GM21423 (cell line): ENCODE measurements around the gene MYH11.
"Not testable (repeated sequence)": the region's sequence is repeated elsewhere in the genome, so short reads cannot be mapped to it uniquely, and the experiment has no call there.

Source experiments
- ATAC-seq: cut with Tn5 transposase; IDR thresholded peaks from one replicate; pipeline ENCODE4 v1.9.1; 2021; ENCODE audit warnings: mild to moderate bottlenecking, moderate library complexity; ENCODE audit not compliant: unreplicated experiment

Gene MYH11

GRCh38 chr16:15757630-15758251 is 99.1 kb downstream of the MYH11 start:
- no peak for ATAC-seq

DNA sequence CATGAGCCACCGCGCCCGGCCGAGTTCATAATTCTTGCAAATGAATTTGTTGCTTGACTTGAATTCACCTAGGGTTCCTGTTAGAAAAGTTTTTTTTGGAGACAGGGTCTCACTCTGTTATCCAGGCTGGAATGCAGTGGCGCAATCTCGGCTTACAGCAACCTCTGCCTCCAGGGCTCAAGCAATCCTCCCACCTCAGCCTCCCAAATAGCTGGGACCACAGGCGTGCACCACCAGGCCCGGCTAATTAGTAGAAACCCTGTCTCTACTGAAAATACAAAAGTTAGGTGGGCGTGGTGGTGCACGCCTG is 99.8 kb downstream of the MYH11 start:
- no peak for ATAC-seq

DNA sequence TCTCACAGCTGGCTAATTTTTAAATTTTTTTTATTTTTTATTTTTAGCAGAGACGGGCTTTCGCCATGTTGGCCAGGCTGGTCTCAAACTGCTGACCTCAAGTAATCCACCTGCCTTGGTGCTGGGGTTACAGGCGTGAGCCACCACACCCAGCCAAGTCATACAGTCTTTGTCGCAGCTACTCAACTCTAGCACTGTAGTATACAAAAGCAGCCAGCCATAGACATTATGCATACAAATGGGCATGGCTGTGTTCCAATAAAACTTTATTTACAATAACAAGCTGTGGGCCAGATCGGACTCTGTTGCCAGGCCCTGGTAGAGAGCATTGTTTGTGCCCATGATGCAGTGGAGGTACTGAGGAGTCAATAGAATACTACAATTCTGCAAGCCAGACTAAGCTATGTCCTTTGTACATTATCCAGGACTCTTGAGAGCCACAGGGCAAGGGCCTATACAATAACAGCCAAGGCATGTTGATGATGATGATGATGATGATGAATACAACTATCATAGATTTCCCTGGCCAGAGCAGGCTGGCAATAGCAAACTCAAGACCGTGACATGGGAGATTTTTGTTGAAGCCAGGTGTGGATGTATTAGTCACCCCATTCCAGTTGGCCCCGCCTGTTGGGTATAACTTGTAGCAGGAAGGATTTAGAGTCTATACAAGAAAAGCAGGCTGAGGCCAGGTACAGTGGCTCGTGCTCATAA is 101.8 kb downstream of the MYH11 start:
- ATAC-seq, result no peak

- ATAC-seq, result no peak
Measured at GRCh38 chr16:15752717-15753488, 103.9 kb downstream of the MYH11 start.

DNA sequence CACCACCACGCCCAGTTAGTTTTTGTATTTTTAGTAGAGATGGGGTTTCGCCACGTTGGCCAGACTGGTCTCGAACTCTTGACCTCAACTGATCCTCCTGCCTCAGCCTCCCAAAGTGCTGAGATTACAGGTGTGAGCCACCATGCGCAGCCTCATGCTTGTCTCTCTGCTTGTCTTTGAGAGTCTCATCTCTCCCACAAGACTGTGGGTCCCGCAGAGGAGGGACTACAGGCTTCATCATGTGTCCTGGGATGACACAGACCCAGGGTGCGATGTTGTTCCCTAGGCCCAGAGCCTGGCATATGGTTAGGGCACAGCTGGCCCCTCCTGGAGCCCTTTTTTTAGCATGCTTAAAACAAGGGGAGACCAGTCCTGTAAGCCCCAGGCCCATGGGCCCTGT is 104.9 kb downstream of the MYH11 start:
- no peak for ATAC-seq

DNA sequence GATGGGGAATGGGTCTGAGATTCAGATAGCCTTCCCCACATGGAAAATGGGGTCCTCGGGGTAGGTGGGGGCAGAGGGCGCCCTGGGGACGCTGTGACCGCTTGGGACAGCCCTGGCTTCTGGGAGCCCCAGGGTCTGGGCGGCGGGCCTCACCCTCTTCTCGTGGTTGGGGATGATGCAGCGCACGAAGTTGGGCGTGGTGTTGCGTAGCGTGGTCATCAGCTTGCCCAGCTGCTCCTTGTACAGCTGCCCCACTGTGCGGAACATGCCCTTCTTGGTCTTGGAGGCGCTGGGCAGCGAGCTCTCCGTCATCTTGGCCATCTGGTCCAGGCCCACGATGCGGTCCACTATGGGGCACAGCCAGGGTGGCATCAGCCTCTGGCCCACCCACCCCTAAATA is 106.8 kb downstream of the MYH11 start:
- ATAC-seq, result no peak

- ATAC-seq, result no peak
Measured at GRCh38 chr16:15749371-15749770, 107.5 kb downstream of the MYH11 start.

DNA sequence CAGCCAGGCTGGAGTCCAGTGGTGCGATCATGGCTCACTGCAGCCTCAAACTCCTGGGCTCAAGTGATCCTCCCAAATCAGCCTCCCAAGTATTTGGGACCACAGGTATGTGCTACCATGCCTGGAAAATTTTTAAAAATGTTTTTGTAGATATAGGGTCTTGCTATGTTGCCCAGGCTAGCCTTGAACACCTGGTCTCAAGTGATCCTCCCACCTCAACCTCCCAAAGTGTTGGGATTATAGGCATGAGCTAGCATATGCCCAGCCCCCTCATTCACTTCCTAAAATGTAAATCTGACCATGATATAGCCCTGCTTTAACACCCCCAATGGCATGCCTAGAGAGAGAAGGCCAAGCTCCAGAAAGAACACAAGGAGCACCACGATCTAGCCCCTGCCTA is 108.2 kb downstream of the MYH11 start:
- ATAC-seq, result no peak

GRCh38 chr16:15747937-15748336 is 108.9 kb downstream of the MYH11 start:
- no peak for ATAC-seq

DNA sequence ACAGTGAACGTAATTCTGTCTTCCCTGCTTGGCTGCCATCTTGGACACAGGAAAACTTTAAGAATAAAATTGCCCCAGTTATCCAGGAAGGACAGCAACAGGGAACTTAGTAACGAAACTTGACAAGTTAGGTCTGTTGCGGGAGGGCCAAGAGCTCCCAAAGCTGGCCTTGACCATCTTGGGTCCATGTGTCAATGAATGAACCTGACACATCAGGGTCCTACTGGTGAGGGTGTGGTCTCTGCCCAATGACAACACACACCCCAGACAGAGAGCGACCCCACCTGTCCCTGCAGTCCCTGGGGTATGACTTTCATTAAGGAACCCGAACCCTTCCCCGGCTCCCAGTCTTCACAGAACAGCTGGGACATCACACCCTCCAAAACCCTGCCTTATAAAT is 110.5 kb downstream of the MYH11 start:
- no peak for ATAC-seq

DNA sequence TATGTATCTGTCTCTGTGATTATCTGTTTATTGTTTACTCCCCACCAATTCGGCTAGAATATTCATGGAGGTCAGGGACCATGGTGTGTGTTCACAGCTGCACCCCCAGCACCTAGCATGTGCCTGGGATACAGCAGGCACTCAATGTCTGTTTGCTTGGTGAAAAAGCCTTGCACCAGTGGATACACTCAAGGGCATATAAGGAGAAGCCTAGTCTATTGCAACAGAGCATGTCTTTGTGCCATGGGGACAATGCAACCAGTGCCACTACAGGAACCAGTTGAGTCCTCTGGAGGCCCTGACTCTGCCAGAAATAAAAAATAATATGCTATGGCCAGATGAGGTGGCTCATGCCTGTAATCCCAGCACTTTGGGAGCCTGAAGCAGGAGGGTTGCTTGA is 113.2 kb downstream of the MYH11 start:
- no peak for ATAC-seq

DNA sequence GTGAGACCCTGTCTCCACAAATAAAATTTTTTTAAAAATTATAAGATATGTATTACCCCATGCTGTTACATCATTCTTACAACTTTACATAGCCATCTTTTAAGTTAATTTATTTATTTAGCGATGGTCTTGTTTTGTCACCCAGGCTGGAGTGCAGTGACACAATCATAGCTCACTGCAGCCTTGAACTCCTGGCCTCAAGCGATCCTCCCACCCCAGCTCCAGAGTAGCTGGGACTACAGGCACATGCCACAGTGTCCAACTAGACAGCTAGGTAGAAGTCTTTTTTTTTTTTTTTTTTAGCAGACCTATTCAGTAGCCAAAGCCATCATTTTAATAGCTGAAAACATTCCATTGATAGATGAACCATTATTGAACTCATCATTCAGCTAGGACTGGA is 114.1 kb downstream of the MYH11 start:
- no peak for ATAC-seq

DNA sequence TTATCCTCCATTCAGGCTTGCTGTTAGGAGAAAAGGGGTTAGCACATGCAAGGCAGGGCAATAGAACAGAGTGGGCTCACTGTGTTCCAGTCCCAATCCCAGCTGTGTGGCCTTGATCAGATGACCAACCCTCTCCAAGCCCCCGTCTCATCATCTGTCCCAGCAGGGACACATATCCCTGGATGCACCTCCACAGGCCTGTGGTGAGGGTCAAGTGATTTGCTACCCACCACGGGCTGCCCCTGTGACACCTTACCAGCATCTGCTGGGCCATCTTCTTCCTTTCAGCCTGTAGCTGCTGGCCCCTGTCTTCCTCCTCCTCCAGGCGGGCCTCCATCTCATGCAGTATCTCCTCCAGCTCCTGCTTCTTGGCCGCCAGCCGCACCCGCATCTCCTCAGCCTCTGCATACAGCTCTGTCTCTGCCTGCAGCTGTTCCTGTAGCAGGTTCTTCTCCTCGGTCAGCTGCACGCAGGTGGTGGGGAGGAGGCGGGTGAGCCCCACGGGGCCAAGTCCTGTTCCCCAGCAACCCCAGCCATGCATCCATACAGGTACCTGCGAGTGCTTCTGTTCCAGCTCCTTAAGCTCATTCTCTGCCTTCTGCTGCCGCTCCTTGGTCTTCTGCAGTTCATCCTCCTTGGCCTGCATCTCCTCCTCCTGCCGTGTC is 115.5 kb downstream of the MYH11 start:
- no peak for ATAC-seq

GRCh38 chr16:15739950-15740349 is 116.9 kb downstream of the MYH11 start:
- ATAC-seq, result no peak

GRCh38 chr16:15739464-15739863 is 117.4 kb downstream of the MYH11 start:
- no peak for ATAC-seq

GRCh38 chr16:15737140-15737644 is 119.6 kb downstream of the MYH11 start:
- no peak for ATAC-seq

- ATAC-seq, result no peak
Measured at GRCh38 chr16:15736529-15736928, 120.3 kb downstream of the MYH11 start.

DNA sequence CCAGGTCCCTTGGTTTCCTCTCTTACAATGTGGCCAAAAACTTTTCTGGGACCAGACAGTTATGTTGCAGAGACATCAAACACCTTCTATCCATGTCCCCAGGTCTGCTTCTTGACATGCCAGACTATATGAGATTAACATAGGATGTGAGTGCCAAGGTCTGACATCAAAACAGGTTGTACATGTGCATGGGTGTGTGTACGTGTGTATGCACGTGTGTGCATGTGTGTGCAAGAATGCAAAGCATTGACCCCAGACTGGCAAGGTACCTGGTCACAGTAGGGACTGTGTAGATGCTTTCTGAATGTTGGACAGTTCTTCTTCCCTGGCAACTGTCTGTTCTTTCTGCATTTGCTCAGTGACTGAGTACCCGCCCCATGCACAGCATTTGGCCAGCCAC is 121.2 kb downstream of the MYH11 start:
- ATAC-seq, result no peak

GRCh38 chr16:15732416-15732815 is 124.4 kb downstream of the MYH11 start:
- no peak for ATAC-seq

DNA sequence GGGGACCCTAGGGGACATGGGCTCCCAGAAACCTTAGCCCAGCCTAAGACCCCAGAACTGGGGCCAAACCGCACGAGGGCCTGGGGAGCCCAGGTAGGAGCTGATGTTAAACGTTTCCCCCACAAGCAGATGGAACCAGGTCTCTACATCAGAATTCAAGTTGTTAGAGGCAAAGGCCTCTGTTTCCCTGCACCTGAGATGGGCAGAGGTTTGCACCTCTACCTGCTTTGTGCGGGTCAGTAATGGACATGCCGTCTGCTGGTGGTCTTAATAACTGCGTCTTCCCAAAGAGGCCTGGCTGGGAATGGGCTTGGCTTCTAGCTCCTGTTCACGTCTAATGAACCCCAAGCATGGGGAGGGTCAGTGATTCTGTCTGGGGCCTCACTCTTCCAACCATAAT is 127.7 kb downstream of the MYH11 start:
- ATAC-seq, result no peak

GRCh38 chr16:15727697-15728096 is 129.1 kb downstream of the MYH11 start:
- ATAC-seq, result not testable (repeated sequence)

- no peak for ATAC-seq
Measured at GRCh38 chr16:15726715-15727114, 130.1 kb downstream of the MYH11 start.
